PC-3 (cell line): ENCODE measurements around the gene SLC26A1. TPM values are rescaled to one million over a fixed set of nuclear protein-coding genes. Genes with fewer than 3 reads are reported as not detected.
A peak's percentile ranks its signal among the peaks of the same experiment; 100 is the strongest.

Experiments used
- ATAC-seq: fragments of 200-7000 bp; cut with Tn5 transposase; 2 replicates; pipeline ENCODE4 v1.9.1; 2020; ENCODE audit warnings: mild to moderate bottlenecking, moderate library complexity
- BruUV-seq: library from RNA; stranded (reverse); fragments of 400-500 nt; replicated peaks from 2 replicates; lab custom pipeline; 2021; lab: Mats Ljungman, UMichigan
- CTCF ChIA-PET: fragments of 300-600 bp; sonication (Branson Sonifier 250); formaldehyde crosslinking; loops from one replicate; lab custom pipeline; 2022; ENCODE audit warnings: antibody characterized with exemption; lab: Charles Lee
- POLR2A ChIA-PET: fragments of 300-600 bp; sonication (Branson Sonifier 250); formaldehyde crosslinking; loops from one replicate; lab custom pipeline; 2022; ENCODE audit warnings: antibody characterized with exemption; ENCODE audit not compliant: unreplicated experiment; lab: Charles Lee
- DNase-seq: peaks from one replicate; pipeline ENCODE4 v3.0.0-alpha.2; 2015
- H2AFZ ChIP-seq: fragments of 300-600 bp; sonication (generic); 2 replicates; pipeline ENCODE4 v1.6.0; 2016; ENCODE audit warnings: antibody characterized with exemption, low read length
- H3F3A ChIP-seq: fragments of 300-600 bp; sonication (generic); one replicate; pipeline ENCODE4 v1.6.0; 2017; ENCODE audit warnings: antibody characterized with exemption, low read length, control low read depth, mild to moderate bottlenecking; ENCODE audit not compliant: unreplicated experiment
- H3K27ac ChIP-seq: fragments of 300-600 bp; sonication (generic); 2 replicates; pipeline ENCODE4 v1.5.1; 2016; ENCODE audit warnings: mild to moderate bottlenecking, low read length
- H3K27me3 ChIP-seq: fragments of 300-600 bp; sonication (generic); 2 replicates; pipeline ENCODE4 v1.6.1; 2016; ENCODE audit warnings: low read length, mixed read lengths
- H3K36me3 ChIP-seq: fragments of 300-600 bp; sonication (generic); 2 replicates; pipeline ENCODE4 v1.6.1; 2016; ENCODE audit warnings: low read depth, mixed run types, low read length, mixed read lengths
- H3K4me1 ChIP-seq: fragments of 300-600 bp; sonication (generic); 2 replicates; pipeline ENCODE4 v1.5.1; 2016; ENCODE audit warnings: low read length; ENCODE audit not compliant: insufficient read depth
- H3K4me2 ChIP-seq: fragments of 300-600 bp; sonication (generic); 2 replicates; pipeline ENCODE4 v1.6.0; 2016; ENCODE audit warnings: low read length
- H3K4me3 ChIP-seq: fragments of 300-600 bp; sonication (generic); 2 replicates; pipeline ENCODE4 v1.5.1; 2016; ENCODE audit warnings: mild to moderate bottlenecking, low read length, mixed read lengths
- H3K79me2 ChIP-seq: fragments of 300-600 bp; sonication (generic); 2 replicates; pipeline ENCODE4 v1.6.1; 2017; ENCODE audit warnings: low read length, mixed read lengths
- H3K9ac ChIP-seq: fragments of 300-600 bp; sonication (generic); 2 replicates; pipeline ENCODE4 v1.6.0; 2016; ENCODE audit warnings: mild to moderate bottlenecking, low read length
- H3K9me2 ChIP-seq: fragments of 300-600 bp; sonication (generic); replicated peaks from 2 replicates; pipeline ENCODE4 v1.6.1; 2016; ENCODE audit warnings: mixed run types, low read length, mixed read lengths
- H3K9me3 ChIP-seq: fragments of 300-600 bp; sonication (generic); 2 replicates; pipeline ENCODE4 v1.6.1; 2016; ENCODE audit warnings: low read length, mixed read lengths
- H4K20me1 ChIP-seq: fragments of 300-600 bp; sonication (generic); 2 replicates; pipeline ENCODE4 v1.6.1; 2016; ENCODE audit warnings: low read length, mixed read lengths
- EZH2 ChIP-seq: fragments of 300-600 bp; sonication (generic); IDR thresholded peaks from one replicate; pipeline ENCODE4 v1.6.1; 2017; ENCODE audit warnings: antibody characterized with exemption, mild to moderate bottlenecking, low read length; ENCODE audit not compliant: unreplicated experiment
- EZH2phosphoT487 ChIP-seq: fragments of 300-600 bp; sonication (generic); IDR thresholded peaks from 2 replicates; pipeline ENCODE4 v1.6.1; 2018; ENCODE audit warnings: mild to moderate bottlenecking, antibody characterized with exemption, low read length, borderline replicate concordance
- intact Hi-C: fragments of 100-400 bp; cut with micrococcal nuclease; formaldehyde crosslinking; loops from 2 replicates; pipeline ENCODE4 v1.9.0; 2023
- total RNA-seq: library from RNA; depleted of rRNA; stranded (reverse); fragments of >200 nt; gene quantifications from 2 replicates; pipeline ENCODE4 v1.2.3, GENCODE V29; 2014
- TF ChIP-seq, protein P1 (sequence below): fragments of 300-600 bp; sonication (generic); conservative IDR thresholded peaks from 2 replicates; pipeline ENCODE4 v1.5.1; 2017; ENCODE audit warnings: antibody characterized with exemption, low read depth, mild to moderate bottlenecking, low read length

SLC26A1 gene
- total RNA-seq, 1 experiment from 2014 or later = not detected

DNA sequence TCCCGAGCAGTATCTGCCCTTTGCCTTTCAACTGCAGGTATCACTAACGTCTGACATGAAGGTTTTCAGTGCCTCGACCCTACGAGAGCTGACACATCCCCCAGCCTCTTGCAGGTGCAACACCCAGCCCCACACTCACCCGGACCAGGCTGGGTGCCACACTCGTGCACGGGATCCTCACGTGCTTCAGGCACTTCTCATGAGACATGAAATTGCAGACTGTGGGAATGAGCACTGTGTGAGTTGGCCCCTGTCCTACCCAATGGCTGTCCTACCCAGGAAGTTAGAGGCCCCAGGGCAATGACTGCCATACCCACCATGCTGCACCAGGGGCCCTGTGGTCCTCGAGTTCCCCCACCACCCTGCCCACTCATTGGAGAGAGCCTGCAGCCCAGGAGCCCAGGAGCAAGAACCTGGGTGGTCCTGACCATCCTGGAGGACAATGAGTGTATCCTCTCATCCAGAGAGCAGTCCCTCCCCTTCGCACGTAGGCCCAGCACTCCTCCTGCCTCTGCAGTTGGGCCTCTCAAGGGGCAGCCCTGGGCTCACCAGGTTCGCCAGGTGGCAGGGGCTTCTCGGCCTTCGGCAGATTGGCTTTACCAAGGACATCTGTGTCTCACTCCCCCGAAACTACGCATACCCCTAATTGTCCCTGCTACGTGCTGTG lies 22.2 kb downstream of the SLC26A1 start:
- BruUV-seq = TSS peak; percentile 21
- Histone ChIP-seq H3K9me2 (no peaks in the 10 kb centered on the region), H3K4me1 (peaks cover 18% of the 10 kb centered on the region), H3F3A (no peaks in the 10 kb centered on the region), H3K9me3 (no peaks in the 10 kb centered on the region), H2AFZ (no peak overlapping the region), H4K20me1 (no peaks in the 10 kb centered on the region; the same call in 1 of the 2 replicates), H3K36me3 (no peaks in the 10 kb centered on the region), H3K27ac (no peak overlapping the region), H3K4me2 (peak overlapping the region; percentile 91; the same call in 1 of the 2 replicates), H3K27me3 (no peaks in the 10 kb centered on the region), H3K4me3 (no peak overlapping the region), H3K9ac (no peak overlapping the region), H3K79me2 (peaks cover 7% of the 10 kb centered on the region; the same call in 1 of the 2 replicates)
- ChIA-PET CTCF (no interaction called here), POLR2A (no interaction called here)
- TF ChIP-seq, protein P1, sequence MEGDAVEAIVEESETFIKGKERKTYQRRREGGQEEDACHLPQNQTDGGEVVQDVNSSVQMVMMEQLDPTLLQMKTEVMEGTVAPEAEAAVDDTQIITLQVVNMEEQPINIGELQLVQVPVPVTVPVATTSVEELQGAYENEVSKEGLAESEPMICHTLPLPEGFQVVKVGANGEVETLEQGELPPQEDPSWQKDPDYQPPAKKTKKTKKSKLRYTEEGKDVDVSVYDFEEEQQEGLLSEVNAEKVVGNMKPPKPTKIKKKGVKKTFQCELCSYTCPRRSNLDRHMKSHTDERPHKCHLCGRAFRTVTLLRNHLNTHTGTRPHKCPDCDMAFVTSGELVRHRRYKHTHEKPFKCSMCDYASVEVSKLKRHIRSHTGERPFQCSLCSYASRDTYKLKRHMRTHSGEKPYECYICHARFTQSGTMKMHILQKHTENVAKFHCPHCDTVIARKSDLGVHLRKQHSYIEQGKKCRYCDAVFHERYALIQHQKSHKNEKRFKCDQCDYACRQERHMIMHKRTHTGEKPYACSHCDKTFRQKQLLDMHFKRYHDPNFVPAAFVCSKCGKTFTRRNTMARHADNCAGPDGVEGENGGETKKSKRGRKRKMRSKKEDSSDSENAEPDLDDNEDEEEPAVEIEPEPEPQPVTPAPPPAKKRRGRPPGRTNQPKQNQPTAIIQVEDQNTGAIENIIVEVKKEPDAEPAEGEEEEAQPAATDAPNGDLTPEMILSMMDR = no peak
- TF ChIP-seq EZH2phosphoT487 = no peak
- ATAC-seq (no peak), DNase-seq (peak; percentile 9)
- intact Hi-C loops = no loop called here

DNA sequence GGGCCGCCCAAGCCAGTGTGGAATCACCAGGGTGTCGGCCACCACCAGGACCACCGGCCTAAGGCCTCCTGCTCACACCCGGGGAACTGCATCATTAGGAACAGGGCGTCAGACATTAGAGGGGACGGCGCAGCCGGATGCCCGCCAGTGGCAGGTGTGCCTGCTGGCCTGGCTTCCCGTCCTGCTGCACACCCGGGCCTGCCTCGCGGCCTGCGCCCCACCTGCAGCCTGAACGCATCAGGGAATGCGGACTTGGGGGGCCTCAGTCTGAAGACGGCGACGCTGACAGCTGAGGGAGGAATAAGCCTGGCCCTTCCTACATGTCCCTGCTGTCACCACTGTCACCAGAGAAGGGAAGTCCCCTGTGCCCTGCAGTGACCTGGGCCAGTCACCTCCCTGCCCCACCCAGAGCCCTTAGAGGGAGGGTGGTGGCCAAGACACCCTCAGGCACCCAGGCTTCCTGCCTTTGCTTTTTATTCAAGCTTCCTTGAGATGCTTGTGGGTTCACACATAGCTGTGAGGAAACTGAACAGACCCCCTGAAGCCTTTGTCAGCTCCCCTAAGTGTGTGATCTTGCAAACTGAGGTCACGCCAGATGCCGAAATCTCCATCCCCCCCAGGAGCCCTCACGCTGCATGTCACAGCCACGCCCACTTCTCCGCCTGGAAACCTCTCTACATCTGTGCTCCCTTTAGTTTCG lies 23.0 kb downstream of the SLC26A1 start:
- no peak overlapping the region for H2AFZ ChIP-seq
- no peak for ATAC-seq
- H4K20me1 ChIP-seq = no peaks in the 10 kb centered on the region; the same call in 1 of the 2 replicates
- H3K4me2 ChIP-seq = no peak overlapping the region
- no peak overlapping the region for H3K4me3 ChIP-seq
- H3K9me2 ChIP-seq = no peaks in the 10 kb centered on the region
- ChIA-PET POLR2A (no interaction called here), CTCF (no interaction called here)
- DNase-seq = no peak
- no peaks in the 10 kb centered on the region for H3K9me3 ChIP-seq
- no peaks in the 10 kb centered on the region for H3F3A ChIP-seq
- H3K9ac ChIP-seq = no peak overlapping the region
- H3K36me3 ChIP-seq = no peaks in the 10 kb centered on the region
- intact Hi-C loops = no loop called here
- H3K27me3 ChIP-seq = no peaks in the 10 kb centered on the region
- TF ChIP-seq EZH2 (no peak), EZH2phosphoT487 (no peak)
- TF ChIP-seq, protein P1 = no peak
- peaks cover 18% of the 10 kb centered on the region for H3K4me1 ChIP-seq
- no peak overlapping the region for H3K27ac ChIP-seq
- H3K79me2 ChIP-seq = peaks cover 7% of the 10 kb centered on the region; the same call in 1 of the 2 replicates
- no TSS peak for BruUV-seq
